Lower leg skin (tissue), 3 donors: ENCODE data around the gene CFAP221.

Experiments used
- CTCF ChIP-seq, 3 donors: fragments of 450-650 bp; IDR thresholded peaks; one replicate each; pipeline ENCODE4 v1.5.1; 2016; ENCODE audit warnings: antibody characterized with exemption in 3 of 3, mild to moderate bottlenecking in 3 of 3, moderate library complexity in 2 of 3
- POLR2A ChIP-seq, 2 donors: fragments of 450-650 bp; IDR thresholded peaks; one replicate each; pipeline ENCODE4 v1.6.1; 2016 to 2017; ENCODE audit warnings: antibody characterized with exemption in 2 of 2, mild to moderate bottlenecking in 1 of 2, moderate library complexity in 1 of 2

- TF ChIP-seq CTCF (IDR thresholded peaks at IDR 0.05) (no peak), POLR2A (IDR thresholded peaks at IDR 0.05) (no peak)
Measured at GRCh38 chr2:119605096-119605495, 60.8 kb downstream of the CFAP221 start.
